GM19438 (cell line): ENCODE data around the gene TBC1D1.

Experiments
- ATAC-seq: cut with Tn5 transposase; IDR thresholded peaks from one replicate; pipeline ENCODE4 v1.9.1; 2021; ENCODE audit warnings: low read depth; ENCODE audit not compliant: unreplicated experiment

The TBC1D1 gene

DNA sequence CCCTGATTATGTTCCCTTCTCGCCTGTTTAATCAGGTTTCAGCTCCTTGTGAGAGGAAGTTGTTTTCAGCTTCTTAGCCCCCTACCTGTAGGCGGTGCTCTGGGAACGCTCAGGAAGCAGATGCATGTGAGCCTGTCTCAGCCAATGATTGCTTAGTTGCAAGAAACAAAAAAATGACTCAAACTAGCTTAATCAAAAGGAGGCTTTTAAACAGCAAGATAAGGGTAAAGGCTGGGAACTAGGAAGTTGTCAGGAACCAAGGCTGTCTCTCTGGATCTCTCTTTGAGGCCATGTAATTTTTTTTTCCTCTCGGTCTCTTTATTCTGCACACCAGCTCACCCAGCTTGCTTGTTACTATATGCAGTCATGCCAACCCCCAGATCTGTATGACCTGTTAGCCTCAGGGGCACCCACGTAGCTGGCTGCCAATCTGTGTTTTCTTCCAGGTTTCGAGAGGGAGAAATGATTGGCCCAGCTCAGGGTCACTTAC, 178.4 kb downstream of the TBC1D1 start:
- ATAC-seq, result no peak

GRCh38 chr4:38071801-38072431, 181.0 kb downstream of the TBC1D1 start:
- no peak for ATAC-seq

DNA sequence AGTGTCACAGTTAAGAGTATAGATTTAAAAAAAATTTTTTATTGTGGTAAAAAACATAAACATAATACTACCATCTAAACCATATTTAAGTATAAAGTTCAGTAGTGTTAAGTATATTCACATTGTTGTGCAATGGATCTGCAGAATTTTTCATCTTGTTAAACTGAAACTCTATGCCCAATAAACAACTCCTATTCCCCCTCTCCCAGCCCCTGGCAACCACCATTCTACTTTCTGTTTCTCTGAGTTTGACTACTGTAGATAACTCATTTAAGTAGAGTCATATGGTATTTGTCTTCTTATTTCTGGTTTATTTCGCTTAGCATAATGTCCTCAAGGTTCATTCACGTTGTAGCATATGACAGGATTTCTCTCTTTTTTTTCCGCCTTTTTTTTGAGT, 181.7 kb downstream of the TBC1D1 start:
- ATAC-seq, result no peak

DNA sequence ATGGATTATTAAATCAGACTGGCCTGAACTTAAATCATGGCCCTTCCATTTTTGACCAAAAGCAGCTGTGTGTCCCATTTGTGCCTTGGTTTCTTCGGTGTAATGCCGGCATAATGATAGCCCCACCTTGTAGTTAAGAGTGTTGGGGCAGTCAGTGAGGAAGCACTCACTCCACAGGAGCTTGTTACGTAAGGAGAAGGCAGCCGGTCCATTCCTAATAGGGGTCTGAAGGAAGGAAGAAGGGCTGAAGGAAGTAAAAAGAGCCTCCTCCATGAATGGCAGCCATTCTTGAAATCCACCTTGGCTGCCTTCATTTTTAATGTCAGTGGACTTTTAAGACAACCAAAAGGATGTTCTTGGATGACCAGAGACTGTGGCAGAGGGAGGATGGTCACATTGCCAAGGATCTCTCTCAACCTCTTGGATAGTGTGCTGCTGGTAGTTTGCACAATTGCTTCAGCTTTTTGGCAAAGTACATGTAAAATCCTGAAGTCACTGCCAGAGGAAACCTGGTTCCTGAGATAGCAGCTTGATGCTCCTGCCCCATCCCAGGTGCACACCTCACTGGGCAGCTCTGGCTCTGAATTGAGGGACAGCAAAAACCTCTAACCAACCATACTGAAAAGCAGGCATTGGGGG, 182.8 kb downstream of the TBC1D1 start:
- ATAC-seq, result no peak

DNA sequence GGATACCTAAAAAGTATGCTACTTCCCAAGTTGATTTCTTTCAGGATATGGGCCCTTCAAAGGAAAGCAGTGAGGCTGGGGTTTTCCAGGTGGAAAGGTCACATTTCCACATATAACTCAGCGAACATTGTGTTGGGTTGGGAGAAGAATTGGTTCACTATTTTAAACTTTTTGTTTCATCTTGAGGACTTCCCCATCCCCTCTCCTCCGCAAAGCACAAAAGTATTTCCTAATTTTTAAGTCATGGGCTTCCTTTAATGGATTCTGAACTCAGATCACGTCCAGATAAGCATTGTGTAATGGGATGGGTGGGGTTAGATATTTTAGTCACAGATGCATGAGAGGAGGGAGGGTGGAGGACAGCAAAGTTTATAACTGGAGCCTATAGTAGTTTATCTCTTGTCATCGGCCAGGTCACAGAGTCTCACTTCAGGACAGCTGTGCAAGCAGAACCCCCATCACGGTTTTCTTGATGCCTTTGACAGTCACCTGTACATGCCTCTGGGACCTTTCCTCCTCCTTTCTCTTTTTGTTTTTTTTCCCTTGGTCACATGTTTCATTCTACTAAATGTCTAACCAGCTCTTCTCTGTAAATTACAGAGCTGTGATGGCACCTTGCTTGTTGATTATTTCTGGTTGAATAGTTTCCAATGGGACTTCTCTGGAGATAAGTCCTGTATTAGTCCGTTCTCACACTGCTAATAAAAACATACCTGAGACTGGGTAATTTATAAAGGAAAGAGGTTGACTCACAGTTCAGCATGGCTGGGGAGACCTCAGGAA, 184.7 kb downstream of the TBC1D1 start:
- no peak for ATAC-seq

GRCh38 chr4:38076153-38076669, 185.3 kb downstream of the TBC1D1 start:
- no peak for ATAC-seq

DNA sequence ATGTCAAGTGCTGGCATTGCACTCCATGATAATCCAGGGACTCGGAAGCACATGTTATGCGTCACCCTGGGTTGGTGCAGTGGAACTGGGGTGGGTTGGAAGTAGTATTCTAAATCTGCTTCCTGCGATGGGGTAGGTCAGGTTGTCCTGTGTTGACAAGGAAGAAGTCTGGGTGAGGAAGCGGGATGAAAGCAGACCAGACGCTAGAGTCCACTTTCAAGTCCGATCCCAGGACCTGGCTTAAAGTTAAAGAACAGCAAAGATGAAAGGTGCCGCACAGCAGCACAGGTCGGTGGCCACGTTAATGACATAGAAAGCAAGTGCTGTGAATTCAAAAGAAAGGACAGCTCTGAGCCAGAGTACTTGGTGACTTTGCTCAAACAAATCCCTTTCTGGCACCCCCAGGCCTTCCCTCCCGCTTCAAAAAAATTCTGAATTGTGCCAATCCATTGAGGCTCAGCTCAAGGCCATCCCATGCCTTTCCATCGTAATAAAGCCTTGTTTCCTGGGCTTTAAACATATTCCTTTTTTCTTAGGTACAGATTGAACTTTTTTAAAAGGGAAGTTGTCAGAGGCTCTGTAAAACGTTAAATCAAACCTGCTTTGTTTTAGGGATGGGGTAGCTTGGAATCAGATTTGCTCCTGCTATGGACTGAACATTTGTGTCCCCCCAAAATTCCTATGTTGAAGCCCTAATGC, 187.1 kb downstream of the TBC1D1 start:
- ATAC-seq, result no peak

DNA sequence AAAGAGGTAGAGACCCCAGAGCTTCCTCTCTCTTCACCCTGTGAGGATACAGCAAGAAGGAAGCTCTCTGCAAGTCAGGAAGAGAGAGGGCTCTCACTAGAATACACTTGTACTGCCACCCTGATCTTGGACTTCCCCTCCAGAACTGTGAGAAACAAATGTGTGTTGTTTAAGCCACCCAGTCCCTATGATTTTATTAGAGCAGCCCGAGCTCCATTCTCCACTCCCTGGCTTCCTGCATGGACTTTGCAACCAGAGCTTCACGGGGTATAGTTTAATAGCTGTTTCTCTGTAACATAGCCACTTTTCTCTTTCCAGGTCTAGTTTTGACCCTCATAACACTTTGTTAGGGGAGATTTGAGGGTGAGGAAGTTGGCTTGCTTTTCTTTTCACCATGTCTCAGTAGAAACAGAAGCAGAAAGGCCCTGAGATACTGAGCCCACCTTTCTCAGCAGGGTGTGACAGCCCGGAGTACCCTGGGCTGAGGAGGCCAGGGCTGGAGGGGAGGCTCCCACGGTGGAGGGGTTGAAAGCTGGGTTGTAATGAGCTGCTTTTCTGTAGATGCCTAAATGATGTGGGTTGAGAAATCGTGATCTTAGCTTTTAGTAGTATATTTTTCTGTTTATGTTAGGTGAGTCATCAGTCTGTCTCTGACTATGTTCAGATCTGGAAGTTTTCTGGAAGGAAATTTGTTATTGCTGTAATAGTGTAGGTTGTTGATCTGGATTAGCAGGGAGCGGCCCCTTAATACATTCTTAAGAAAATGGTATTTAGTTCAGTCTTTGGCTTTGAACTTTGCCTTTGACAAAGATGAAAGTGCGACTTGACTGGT, 187.9 kb downstream of the TBC1D1 start:
- no peak for ATAC-seq

DNA sequence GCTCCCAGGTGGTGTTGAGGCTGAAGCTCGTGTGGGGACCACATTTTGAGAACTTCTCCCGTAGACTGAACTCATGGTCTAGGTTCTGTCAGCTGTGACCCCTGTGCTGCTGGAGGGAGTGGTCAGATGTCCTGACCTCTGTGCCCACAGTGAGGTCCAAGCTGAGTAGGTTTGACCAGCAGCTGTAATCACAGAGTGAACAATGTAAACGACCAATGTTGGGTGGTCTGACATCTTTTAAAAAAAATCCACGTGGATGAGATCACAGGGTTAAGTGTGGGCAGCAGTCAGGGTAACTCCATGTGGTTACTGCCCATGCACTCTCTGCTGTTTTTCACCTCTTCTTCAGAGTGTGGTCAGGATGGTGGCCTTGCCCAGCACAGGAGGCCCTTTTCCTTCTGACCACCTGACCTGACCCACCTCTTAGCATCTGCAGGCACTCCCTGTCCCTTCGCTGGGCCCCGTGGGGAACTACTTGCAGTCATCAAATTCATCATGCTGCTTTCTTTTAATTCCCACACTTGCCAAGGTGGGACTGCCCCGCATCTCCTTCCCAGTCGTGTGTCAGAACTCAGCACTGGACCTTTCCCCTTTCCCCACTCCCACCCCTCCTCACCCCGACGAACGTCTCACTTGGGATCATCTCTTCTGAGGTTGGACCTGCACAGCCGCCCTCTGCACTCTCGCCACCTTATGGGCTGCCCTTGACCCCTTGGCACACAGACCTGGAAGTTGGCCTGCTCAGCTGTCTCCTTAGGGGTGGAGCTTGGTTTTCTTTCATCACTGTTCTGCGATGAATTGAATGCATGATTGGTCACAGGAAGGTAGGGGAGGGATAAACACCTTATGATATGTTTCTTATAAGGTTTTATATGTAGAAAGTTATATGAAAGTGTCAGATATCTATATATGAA, 189.4 kb downstream of the TBC1D1 start:
- ATAC-seq, result no peak

DNA sequence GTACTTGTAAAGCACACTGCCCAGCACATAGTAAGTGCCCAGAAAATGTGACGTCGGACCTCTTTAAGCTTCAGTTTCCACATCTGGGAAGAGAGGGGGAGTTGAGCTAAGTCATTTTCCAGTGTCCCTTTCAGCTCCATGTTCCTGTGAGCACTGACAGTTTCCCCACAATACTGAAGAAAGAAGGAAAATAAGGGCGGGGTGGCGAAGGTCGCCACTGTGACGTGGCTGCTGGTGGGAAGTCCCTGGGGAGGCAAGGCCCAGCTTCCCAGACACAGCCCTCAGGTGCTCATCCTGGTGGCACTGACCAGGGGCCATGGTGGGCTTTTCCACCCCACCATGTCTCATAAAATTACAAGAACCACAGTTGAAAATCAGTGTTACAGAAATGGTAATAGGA, 191.1 kb downstream of the TBC1D1 start:
- ATAC-seq, result no peak

GRCh38 chr4:38082424-38083385, 191.8 kb downstream of the TBC1D1 start:
- no peak for ATAC-seq

DNA sequence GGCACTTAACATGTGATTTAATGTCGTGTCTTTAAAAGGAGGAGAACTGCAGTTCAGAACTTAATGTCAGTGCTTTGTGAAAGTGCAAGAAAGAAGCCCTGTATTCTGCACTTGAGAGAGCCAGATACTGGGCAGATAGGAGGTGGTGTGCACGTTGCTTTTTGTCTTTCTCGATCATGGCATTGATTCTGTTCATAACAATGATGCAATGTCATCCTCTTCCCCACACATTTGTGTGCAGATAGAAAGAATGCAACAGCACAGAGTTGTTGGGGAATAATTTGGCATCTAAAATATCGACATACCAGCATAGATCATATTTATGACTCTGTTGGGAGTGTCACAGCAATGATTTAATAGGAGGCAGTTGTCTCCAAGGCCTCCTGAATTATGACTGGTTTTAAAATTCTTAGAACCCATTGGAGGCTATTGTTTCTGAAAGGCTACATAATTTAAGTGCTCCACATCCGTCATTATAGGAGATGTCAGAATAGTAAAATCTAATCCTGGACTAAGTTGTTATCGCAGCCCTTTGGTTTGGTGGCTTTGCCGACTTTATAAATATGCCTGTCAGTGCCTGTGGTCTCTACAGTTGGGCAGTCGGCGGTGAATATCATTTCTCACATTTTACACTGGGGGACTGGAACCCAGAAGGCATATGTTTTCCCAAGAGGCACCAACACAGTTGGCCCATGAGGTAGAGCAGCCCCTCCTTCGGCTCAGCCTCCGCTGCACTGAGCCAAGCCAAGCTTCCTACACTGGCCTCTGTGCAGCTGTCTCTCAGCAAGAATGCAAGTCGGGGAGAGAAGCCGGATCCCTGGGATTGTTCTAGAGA, 194.2 kb downstream of the TBC1D1 start:
- no peak for ATAC-seq

- ATAC-seq, result no peak
Observed at GRCh38 chr4:38085751-38086150, 194.9 kb downstream of the TBC1D1 start.

DNA sequence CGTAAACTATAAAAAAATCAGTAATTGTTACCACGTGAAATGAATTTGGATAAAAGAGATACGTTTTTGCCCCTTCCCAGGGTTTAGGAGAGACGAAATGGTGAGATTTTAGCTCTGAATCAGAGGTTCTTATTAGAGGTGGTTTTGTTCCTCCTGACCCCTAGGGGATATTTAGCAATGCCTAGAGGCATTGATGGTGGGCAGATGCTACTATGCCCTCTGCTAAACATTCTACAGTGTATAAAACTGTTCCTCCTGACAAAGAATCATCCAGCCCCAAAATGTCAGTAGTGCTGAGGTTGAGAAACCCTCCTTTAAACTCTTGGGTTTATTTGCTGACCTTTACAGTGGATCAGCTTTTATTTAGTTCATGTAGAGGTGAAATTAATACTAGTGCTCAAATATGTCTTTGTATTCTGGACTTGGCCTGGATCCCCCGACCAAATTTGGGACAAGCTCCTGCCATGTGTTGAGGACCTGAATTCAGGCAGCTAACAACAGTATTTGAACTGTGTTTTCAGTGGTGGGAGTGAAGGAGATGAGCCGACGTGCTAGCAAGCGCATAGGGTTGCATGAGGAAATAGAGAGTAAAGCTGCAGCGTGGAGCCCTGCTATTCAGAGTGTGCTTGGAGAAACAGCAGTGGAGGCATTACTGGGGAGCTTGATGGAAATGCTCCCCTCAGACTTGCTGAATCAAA, 195.4 kb downstream of the TBC1D1 start:
- ATAC-seq, result no peak

DNA sequence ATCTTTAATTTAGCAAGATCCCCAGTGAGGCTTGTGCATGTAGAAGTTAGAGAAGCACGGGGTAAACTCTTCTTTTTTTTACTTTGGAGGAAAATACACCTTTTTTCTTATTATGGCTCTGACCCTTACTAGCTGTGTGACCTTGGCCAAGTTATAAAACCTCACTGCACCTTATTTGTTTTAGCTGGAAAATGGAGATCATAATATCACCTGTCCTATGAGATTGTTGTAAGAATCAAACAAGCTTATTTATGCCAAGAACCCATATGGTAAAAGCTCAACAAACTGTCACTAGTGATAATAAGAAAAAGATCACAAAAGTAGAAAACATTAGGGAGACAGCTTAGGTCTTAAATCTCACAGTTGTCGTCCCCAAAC, 196.0 kb downstream of the TBC1D1 start:
- no peak for ATAC-seq

GRCh38 chr4:38088321-38088720, 197.4 kb downstream of the TBC1D1 start:
- no peak for ATAC-seq
